HCT116 (cell line): Measurements from ENCODE around the gene MAPK7. TPM values are rescaled to one million over a fixed set of nuclear protein-coding genes. Genes with fewer than 3 reads are reported as not detected.

Experiments
- ATAC-seq: fragments of 200-7000 bp; cut with Tn5 transposase; 2 replicates; pipeline ENCODE4 v1.9.1; 2020; ENCODE audit warnings: mild to moderate bottlenecking, moderate library complexity
- BruUV-seq: library from RNA; stranded (reverse); fragments of 400-500 nt; replicated peaks from 2 replicates; lab custom pipeline; 2021; lab: Mats Ljungman, UMichigan
- CTCF ChIA-PET: fragments of 300-600 bp; sonication (Branson Sonifier 250); formaldehyde crosslinking; loops from one replicate; lab custom pipeline; 2021; ENCODE audit warnings: antibody characterized with exemption; lab: Charles Lee
- POLR2A ChIA-PET: fragments of 300-600, 350-600 bp; sonication (Branson Sonifier 250); formaldehyde crosslinking; loops from one replicate; lab custom pipeline; 2021; ENCODE audit warnings: antibody characterized with exemption; lab: Charles Lee
- RAD21 ChIA-PET, 2 experiments: fragments of 300-600 bp; sonication (Branson Sonifier 250); formaldehyde crosslinking; loops; one replicate each; lab custom pipeline; 2023; ENCODE audit warnings: low total read pairs in 2 of 2; ENCODE audit not compliant: uncharacterized antibody in 2 of 2, unreplicated experiment in 2 of 2, low non-redundant PET in 1 of 2; lab: Charles Lee
- DNase-seq: peaks from one replicate; pipeline ENCODE4 v3.0.0-alpha.2; 2010; ENCODE audit warnings: low read depth, low spot score
- H2AFZ ChIP-seq: fragments of 200-600 bp; shearing (Covaris generic), sonication (generic); 2 replicates; pipeline ENCODE4 v1.6.1; 2017; ENCODE audit warnings: low read depth, mixed run types, mixed read lengths, antibody characterized with exemption, low read length; ENCODE audit not compliant: poor library complexity, severe bottlenecking
- H3K27ac ChIP-seq: 2 replicates; pipeline ENCODE4 v1.5.1; 2012; ENCODE audit warnings: low read depth, low read length
- H3K27me3 ChIP-seq: fragments of 200-600 bp; sonication (generic); 2 replicates; pipeline ENCODE4 v1.6.1; 2016; ENCODE audit warnings: mixed run types, low read length, mixed read lengths; ENCODE audit not compliant: insufficient read depth
- H3K36me3 ChIP-seq, 2 experiments: fragments of 200-500 bp in 1 of 2; fragments of 200-600 bp in 1 of 2; sonication (Bioruptor generic) in 1 of 2; sonication (generic) in 1 of 2; 2 replicates each; pipeline versions ENCODE4 v1.5.1 to v1.6.1; 2014 to 2016; ENCODE audit warnings: low read length in 2 of 2, inconsistent platforms in 1 of 2, mixed read lengths in 1 of 2, mixed run types in 1 of 2; ENCODE audit not compliant: insufficient read depth in 2 of 2, control insufficient read depth in 1 of 2
- H3K4me1 ChIP-seq, 2 experiments: fragments of 200-600 bp in 1 of 2; sonication (generic) in 1 of 2; 2 replicates each; pipeline versions ENCODE4 v1.5.1 to v1.6.1; 2012 to 2017; ENCODE audit warnings: low read length in 2 of 2, inconsistent platforms in 1 of 2, mild to moderate bottlenecking in 1 of 2, mixed read lengths in 1 of 2, mixed run types in 1 of 2, moderate library complexity in 1 of 2; ENCODE audit not compliant: insufficient read depth in 2 of 2, control insufficient read depth in 1 of 2
- H3K4me2 ChIP-seq: fragments of 200-600 bp; sonication (generic); 2 replicates; pipeline ENCODE4 v1.6.1; 2017; ENCODE audit warnings: mixed run types, low read length, mixed read lengths
- H3K4me3 ChIP-seq, 2 experiments: fragments of 200-600 bp in 1 of 2; sonication (generic) in 1 of 2; replicated peaks in 1 of 2; 2 replicates each; pipeline ENCODE4 v1.5.1; 2011 to 2016; ENCODE audit warnings: low read length in 2 of 2, control low read depth in 1 of 2, low read depth in 1 of 2, mild to moderate bottlenecking in 1 of 2, mixed read lengths in 1 of 2, mixed run types in 1 of 2
- H3K79me2 ChIP-seq: fragments of 200-600 bp; sonication (generic); 2 replicates; pipeline ENCODE4 v1.6.1; 2017; ENCODE audit warnings: mild to moderate bottlenecking, mixed run types, low read length, moderate library complexity, mixed read lengths; ENCODE audit not compliant: insufficient read depth
- H3K9ac ChIP-seq: fragments of 200-600 bp; sonication (generic); 2 replicates; pipeline ENCODE4 v1.6.1; 2016; ENCODE audit warnings: low read length, mixed read lengths
- H3K9me2 ChIP-seq: fragments of 200-600 bp; sonication (generic), shearing (Covaris generic); 2 replicates; pipeline ENCODE4 v1.6.1; 2017; ENCODE audit warnings: mixed run types, mild to moderate bottlenecking, moderate library complexity; ENCODE audit not compliant: insufficient read depth
- H3K9me3 ChIP-seq, 2 experiments: fragments of 200-500 bp in 1 of 2; fragments of 200-600 bp in 1 of 2; sonication (Bioruptor generic) in 1 of 2; sonication (generic) in 1 of 2; 2 replicates each; pipeline ENCODE4 v1.6.1; 2014 to 2017; ENCODE audit warnings: low read length in 2 of 2, mixed read lengths in 2 of 2, inconsistent platforms in 1 of 2, low read depth in 1 of 2, mild to moderate bottlenecking in 1 of 2, mixed run types in 1 of 2, moderate library complexity in 1 of 2; ENCODE audit not compliant: control insufficient read depth in 1 of 2, insufficient read depth in 1 of 2
- H4K20me1 ChIP-seq: fragments of 200-600 bp; sonication (generic), shearing (Covaris generic); 2 replicates; pipeline ENCODE4 v1.6.1; 2017; ENCODE audit warnings: mixed run types, mild to moderate bottlenecking, moderate library complexity; ENCODE audit not compliant: insufficient read depth
- CBX3 ChIP-seq: IDR thresholded peaks from 2 replicates; pipeline ENCODE4 v1.6.1; 2012; ENCODE audit warnings: low read depth
- CEBPB ChIP-seq: IDR thresholded peaks from 2 replicates; pipeline ENCODE4 v1.6.1; 2012; ENCODE audit warnings: low read depth
- EZH2 ChIP-seq: fragments of 200-600 bp; sonication (generic); IDR thresholded peaks from 2 replicates; pipeline ENCODE4 v1.6.1; 2017; ENCODE audit warnings: antibody characterized with exemption, mixed run types
- EZH2phosphoT487 ChIP-seq: fragments of 200-600 bp; IDR thresholded peaks from 2 replicates; pipeline ENCODE4 v1.6.1; 2018; ENCODE audit warnings: antibody characterized with exemption, borderline replicate concordance
- FOSL1 ChIP-seq: IDR thresholded peaks from 2 replicates; pipeline ENCODE4 v1.6.1; 2012; ENCODE audit warnings: low read depth
- POLR2AphosphoS5 ChIP-seq: IDR thresholded peaks from 2 replicates; pipeline ENCODE4 v1.6.1; 2011; ENCODE audit warnings: mild to moderate bottlenecking, low read depth, low read length, moderate library complexity
- RAD21 ChIP-seq: IDR thresholded peaks from 2 replicates; pipeline ENCODE4 v1.6.1; 2012; ENCODE audit warnings: low read depth, mild to moderate bottlenecking
- SIN3A ChIP-seq: IDR thresholded peaks from 2 replicates; pipeline ENCODE4 v1.6.1; 2012; ENCODE audit warnings: low read depth
- SRF ChIP-seq: IDR thresholded peaks from 2 replicates; pipeline ENCODE4 v1.6.1; 2012; ENCODE audit warnings: low read depth
- TCF7L2 ChIP-seq: IDR thresholded peaks from 2 replicates; pipeline ENCODE4 v1.7.0; 2011; ENCODE audit warnings: borderline replicate concordance, inconsistent platforms; ENCODE audit not compliant: insufficient read depth, insufficient read length; ENCODE audit errors: extremely low read depth
- YY1 ChIP-seq: IDR thresholded peaks from 2 replicates; pipeline ENCODE4 v1.6.1; 2011; ENCODE audit warnings: low read length, low read depth, moderate library complexity, mild to moderate bottlenecking; ENCODE audit not compliant: insufficient replicate concordance; ENCODE audit errors: extremely low read depth
- ZFX ChIP-seq: fragments of 450-650 bp; IDR thresholded peaks from 2 replicates; pipeline ENCODE4 v1.6.1; 2017
- ZNF274 ChIP-seq: fragments of 200-500 bp; sonication (Bioruptor generic); IDR thresholded peaks from 2 replicates; pipeline ENCODE4 v1.6.1; 2014; ENCODE audit warnings: mild to moderate bottlenecking, low read depth, low read length, inconsistent platforms
- intact Hi-C: fragments of 100-400 bp; cut with micrococcal nuclease; formaldehyde crosslinking; loops from 2 replicates; pipeline ENCODE4 v1.10.0; 2022
- total RNA-seq: library from RNA; stranded (reverse); gene quantifications from one replicate; pipeline ENCODE4 v1.2.1, GENCODE V29; 2021; ENCODE audit not compliant: unreplicated experiment
- TF ChIP-seq, protein P1 (sequence below), 3 experiments: fragments of 200-600 bp in 1 of 3; sonication (generic) in 1 of 3; IDR thresholded peaks in 2 of 3; conservative IDR thresholded peaks in 1 of 3; 2 replicates each; pipeline ENCODE4 v1.5.1; 2012 to 2017; ENCODE audit warnings: low read depth in 2 of 3, low read length in 2 of 3, antibody characterized with exemption in 1 of 3, borderline replicate concordance in 1 of 3, control low read depth in 1 of 3, mild to moderate bottlenecking in 1 of 3, mixed read lengths in 1 of 3, mixed run types in 1 of 3, moderate library complexity in 1 of 3; ENCODE audit not compliant: insufficient read depth in 1 of 3
- TF ChIP-seq, protein P2 (sequence below): IDR thresholded peaks from 2 replicates; pipeline ENCODE4 v1.6.1; 2012

The MAPK7 gene
- total RNA-seq, 1 experiment from 2014 or later, result 15.3 TPM

- Histone ChIP-seq H3K36me3 (peaks cover 2 to 14% of the 10 kb centered on the region in 2 experiments; a peak in 2 of 4 replicates), H4K20me1 (no peaks in the 10 kb centered on the region), H3K4me2 (no peak overlapping the region), H2AFZ (no peak overlapping the region), H3K9me3 (no peaks in the 10 kb centered on the region), H3K9ac (no peak overlapping the region), H3K27me3 (no peaks in the 10 kb centered on the region), H3K27ac (peak overlapping the region; percentile 9; the same call in 1 of the 2 replicates), H3K79me2 (no peaks in the 10 kb centered on the region), H3K4me3 (no peak overlapping the region), H3K4me1 (peaks cover 7 to 14% of the 10 kb centered on the region in 2 experiments; a peak in 3 of 4 replicates), H3K9me2 (no peaks in the 10 kb centered on the region)
- CTCF ChIA-PET, result interaction anchor here (0.7 to 2.5 kb wide), 2 partner anchors 9 to 19 kb away, joined by 3 to 9 read pairs; no protein-coding TSS in a partner anchor
- intact Hi-C loops, result no loop called here
- DNase-seq, result no peak
- no TSS peak for BruUV-seq
- TF ChIP-seq SRF, result no peak
- TF ChIP-seq POLR2AphosphoS5, result no peak
- TF ChIP-seq, protein P1, sequence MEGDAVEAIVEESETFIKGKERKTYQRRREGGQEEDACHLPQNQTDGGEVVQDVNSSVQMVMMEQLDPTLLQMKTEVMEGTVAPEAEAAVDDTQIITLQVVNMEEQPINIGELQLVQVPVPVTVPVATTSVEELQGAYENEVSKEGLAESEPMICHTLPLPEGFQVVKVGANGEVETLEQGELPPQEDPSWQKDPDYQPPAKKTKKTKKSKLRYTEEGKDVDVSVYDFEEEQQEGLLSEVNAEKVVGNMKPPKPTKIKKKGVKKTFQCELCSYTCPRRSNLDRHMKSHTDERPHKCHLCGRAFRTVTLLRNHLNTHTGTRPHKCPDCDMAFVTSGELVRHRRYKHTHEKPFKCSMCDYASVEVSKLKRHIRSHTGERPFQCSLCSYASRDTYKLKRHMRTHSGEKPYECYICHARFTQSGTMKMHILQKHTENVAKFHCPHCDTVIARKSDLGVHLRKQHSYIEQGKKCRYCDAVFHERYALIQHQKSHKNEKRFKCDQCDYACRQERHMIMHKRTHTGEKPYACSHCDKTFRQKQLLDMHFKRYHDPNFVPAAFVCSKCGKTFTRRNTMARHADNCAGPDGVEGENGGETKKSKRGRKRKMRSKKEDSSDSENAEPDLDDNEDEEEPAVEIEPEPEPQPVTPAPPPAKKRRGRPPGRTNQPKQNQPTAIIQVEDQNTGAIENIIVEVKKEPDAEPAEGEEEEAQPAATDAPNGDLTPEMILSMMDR (IDR thresholded peaks at IDR 0.05 in 2 of 3, conservative IDR thresholded peaks at IDR 0.05 in 1 of 3; ENCODE audit: borderline replicate concordance in 1 of 3, insufficient read depth in 1 of 3, low read depth in 2 of 3, low read length in 2 of 3), result 0 out of 6 replicates have a peak, but pooled peaks of 2 of the 3 experiments have one; percentile 7 to 12
- no peak for TF ChIP-seq EZH2phosphoT487
- peak; percentile 35 for ATAC-seq
- POLR2A ChIA-PET, result no interaction called here
- RAD21 ChIA-PET, result no interaction called here
Observed at GRCh38 chr17:19336938-19337711, 41.2 kb upstream of the MAPK7 start.

- H2AFZ ChIP-seq, result no peak overlapping the region
- ChIA-PET CTCF (interaction anchor here (0.7 to 2.5 kb wide), 4 partner anchors 10 to 40 kb away, joined by 3 to 9 read pairs (median 4); partner anchors contain the start of gene MAPK7), POLR2A (no interaction called here), RAD21 (no interaction called here)
- H3K36me3 ChIP-seq, result peaks cover 2 to 14% of the 10 kb centered on the region in 2 experiments; a peak in 2 of 4 replicates
- no peaks in the 10 kb centered on the region for H3K79me2 ChIP-seq
- intact Hi-C loops, result no loop called here
- BruUV-seq, result no TSS peak
- H3K27me3 ChIP-seq, result no peaks in the 10 kb centered on the region
- no peak overlapping the region for H3K27ac ChIP-seq
- peaks cover 7 to 14% of the 10 kb centered on the region in 2 experiments; a peak in 3 of 4 replicates for H3K4me1 ChIP-seq
- no peak for ATAC-seq
- H3K9me3 ChIP-seq, result no peaks in the 10 kb centered on the region
- H3K9ac ChIP-seq, result no peak overlapping the region
- DNase-seq, result no peak
- no peaks in the 10 kb centered on the region for H4K20me1 ChIP-seq
- H3K4me2 ChIP-seq, result no peak overlapping the region
- H3K4me3 ChIP-seq, result no peak overlapping the region
- no peaks in the 10 kb centered on the region for H3K9me2 ChIP-seq
- TF ChIP-seq CEBPB, result no peak
- TF ChIP-seq ZNF274, result no peak
- TF ChIP-seq POLR2AphosphoS5, result no peak
- TF ChIP-seq, protein P2, sequence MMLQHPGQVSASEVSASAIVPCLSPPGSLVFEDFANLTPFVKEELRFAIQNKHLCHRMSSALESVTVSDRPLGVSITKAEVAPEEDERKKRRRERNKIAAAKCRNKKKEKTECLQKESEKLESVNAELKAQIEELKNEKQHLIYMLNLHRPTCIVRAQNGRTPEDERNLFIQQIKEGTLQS, result no peak
- TF ChIP-seq SRF, result no peak
- no peak for TF ChIP-seq CBX3
- no peak for TF ChIP-seq EZH2phosphoT487
- no peak for TF ChIP-seq TCF7L2
- TF ChIP-seq ZFX, result no peak
- no peak for TF ChIP-seq EZH2
- no peak for TF ChIP-seq FOSL1
- TF ChIP-seq RAD21, result no peak
- no peak for TF ChIP-seq YY1
- no peak for TF ChIP-seq SIN3A
Observed at GRCh38 chr17:19337712-19338023, 40.6 kb upstream of the MAPK7 start.
